NCI-H1436 (cell line): ENCODE data around the gene IGHMBP2.
"Not testable (repeated sequence)": the region's sequence is repeated elsewhere in the genome, so short reads cannot be mapped to it uniquely, and the experiment has no call there.

Source experiments
- DNase-seq: peaks from one replicate; lab custom pipeline; 2025; lab: John Stamatoyannopoulos, UW

IGHMBP2 gene

DNA sequence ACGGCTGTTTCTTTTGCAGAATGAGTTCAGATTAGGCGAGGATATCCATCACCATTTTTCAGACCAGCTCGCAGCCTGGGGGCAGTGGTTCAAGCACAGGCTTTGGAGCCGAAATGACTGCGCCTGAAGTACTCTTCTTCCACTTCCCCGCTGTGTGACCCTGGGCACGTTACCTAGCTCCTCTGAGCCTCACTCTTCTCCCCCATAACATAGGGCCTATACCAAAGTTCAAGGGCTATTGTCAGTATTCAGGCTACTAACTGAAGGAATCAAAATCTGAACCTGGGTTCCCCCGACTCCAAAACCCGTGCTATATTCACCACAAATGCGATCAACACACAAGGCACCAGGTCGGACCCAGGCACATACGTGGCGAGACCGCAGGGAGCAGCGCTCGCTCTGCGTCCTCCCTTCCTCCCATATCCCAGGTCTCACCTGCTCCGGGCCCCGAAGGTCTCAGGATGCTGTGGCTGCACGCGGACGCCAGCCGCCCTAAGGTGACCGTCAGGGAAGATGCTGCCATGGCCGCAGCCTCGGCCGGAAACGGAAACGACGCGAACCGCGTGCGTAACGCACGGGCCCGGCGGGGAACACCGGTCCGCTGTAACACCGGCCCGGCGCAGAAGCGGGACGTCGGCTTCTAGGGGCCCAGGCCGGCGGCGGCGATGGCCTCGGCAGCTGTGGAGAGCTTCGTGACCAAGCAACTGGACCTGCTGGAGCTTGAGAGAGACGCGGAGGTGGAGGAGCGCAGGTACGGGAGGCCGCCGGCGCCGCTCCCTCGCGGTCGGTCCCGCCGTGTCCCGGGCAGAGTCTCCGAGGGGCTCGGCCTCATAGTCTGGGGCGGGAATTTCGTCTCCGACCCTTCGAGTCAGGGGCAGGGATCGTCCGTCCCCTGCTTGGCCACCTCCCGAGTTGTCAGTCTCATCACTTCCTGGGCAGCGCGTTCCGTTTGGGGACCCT, at the start of gene IGHMBP2, which contains the start of gene MRPL21:
Gene IGHMBP2 (plus strand): TSS at position 604 of the 960 bp plus-strand sequence. CDS start 62 bp downstream, at position 666.
Gene MRPL21 (minus strand): TSS at position 545 of the 960 bp plus-strand sequence. CDS start 22 bp downstream, at position 523.
- DNase-seq = peak; percentile 75

DNA sequence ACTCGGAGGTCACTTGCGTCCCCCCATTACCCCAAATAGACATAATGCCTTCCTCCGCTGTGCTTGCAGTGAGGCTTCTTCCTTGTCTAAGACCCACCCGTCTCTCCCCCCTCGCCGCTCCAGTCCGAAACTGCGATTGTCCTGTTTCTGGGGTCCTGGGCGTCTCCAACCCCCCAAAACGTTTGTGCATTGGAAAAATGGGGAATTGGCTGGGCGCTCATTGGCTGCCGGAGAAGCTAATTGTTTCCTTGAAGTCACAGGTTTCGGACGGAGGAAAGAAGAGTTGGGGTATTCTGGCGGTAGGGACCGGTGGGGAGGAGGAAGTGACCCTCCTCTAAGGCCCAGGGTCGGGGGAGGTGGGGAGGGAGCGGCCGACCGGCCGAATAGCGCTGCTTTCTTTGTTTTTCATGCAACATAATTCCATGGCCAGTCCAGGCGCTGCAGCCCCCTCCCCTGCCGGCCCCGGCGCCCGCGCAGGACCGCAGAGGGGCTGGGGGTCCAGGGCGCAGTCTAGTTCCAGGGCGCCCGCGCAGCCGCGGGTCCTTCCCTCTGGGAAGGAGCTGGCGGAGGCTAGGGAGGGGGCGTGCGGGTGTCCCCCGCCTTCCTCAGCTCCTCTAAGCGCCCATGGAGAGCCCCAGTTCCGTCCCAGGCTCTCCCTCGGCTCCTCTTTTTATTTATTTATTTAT, 49.3 kb upstream of the IGHMBP2 start:
- no peak for DNase-seq

- DNase-seq = no peak
Measured at GRCh38 chr11:68855205-68855981, 48.3 kb upstream of the IGHMBP2 start.

GRCh38 chr11:68856425-68857030, 47.2 kb upstream of the IGHMBP2 start:
- DNase-seq = not testable (repeated sequence)

DNA sequence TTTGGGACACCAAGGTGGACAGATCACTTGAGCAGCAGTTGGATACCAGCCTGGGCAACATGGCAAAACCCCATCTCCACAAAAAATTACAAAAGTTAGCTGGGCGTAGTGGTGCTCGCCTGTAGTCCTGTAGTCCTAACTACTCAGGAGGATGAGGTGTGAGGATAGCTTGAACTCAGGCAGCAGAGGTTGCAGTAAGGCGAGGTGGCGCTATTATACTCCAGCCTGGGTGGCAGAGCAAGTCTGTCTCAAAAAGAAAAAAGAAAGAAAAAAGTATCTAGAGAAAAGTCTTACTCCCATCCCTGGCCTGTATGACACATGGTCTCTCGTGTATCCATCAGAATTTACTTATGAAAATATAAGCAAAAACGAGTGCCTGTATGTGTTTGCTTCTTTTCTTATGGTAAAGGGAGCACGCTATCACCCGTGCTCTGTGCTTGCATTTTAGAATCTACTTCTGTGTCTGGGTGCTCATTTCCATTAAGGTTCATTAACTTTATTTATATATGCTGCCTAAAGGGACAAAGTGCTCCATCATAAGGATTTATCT, 46.6 kb upstream of the IGHMBP2 start:
- DNase-seq = no peak

DNA sequence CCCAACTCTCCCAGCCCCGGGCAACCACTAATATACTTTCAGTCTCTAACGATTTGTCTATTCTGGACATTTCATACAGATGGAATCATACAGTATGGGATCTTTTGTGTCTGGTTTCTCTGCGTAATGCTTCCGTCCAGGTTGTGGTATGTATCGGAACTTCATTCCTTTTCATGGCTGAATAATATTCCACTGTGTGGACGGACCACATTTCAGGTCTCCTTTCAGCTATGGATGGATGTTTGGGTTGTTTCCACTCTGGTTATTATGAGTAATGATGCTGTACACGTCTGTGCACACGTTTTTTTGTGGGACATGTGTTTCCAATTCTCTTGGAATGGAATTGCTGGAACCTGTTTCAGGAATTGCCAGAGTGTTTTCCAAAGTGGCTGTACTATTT, 44.6 kb upstream of the IGHMBP2 start:
- DNase-seq = no peak

DNA sequence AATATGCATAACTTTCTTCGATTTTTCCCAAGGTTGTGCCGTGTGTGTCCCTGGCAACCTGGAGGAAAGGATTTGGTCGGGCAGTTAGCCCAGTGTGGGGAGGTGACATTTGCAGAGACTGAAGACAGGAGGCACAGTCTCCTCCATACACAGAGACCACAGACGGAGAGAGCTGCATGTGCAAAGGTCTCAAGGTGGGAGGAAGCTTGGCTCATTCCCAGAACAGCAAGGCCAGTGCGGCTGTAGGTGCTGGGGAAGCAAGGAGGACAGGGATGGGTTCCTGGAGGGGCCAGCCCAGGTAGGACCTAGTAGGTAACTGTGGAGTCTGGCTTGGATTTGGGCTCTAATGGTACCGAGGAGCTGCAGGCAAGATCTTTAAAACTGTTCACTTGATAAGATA, 41.3 kb upstream of the IGHMBP2 start:
- no peak for DNase-seq

GRCh38 chr11:68863553-68864265, 40.0 kb upstream of the IGHMBP2 start:
- DNase-seq = no peak

DNA sequence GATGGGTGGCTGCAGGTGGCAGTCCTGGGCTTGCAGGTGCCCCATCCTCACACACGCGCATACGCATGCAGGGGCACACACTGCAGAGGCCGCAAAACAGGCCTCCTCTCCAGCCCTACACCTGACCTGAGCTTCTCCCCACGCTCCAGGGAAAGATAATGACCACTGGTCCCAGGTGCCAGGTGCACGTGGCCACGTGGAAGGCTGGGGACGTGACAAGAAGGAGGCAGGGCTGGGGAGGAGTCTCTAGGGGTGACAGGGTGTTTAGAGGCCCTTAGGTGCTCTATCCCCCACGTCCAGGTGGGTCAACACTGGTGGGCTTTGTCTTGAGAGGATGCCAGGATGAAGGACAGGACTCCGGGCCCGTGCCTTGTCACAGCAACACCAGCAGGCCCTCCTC, 38.5 kb upstream of the IGHMBP2 start:
- no peak for DNase-seq

GRCh38 chr11:68867066-68867465, 36.6 kb upstream of the IGHMBP2 start:
- DNase-seq = no peak

- no peak for DNase-seq
Measured at GRCh38 chr11:68868221-68868835, 35.4 kb upstream of the IGHMBP2 start.

DNA sequence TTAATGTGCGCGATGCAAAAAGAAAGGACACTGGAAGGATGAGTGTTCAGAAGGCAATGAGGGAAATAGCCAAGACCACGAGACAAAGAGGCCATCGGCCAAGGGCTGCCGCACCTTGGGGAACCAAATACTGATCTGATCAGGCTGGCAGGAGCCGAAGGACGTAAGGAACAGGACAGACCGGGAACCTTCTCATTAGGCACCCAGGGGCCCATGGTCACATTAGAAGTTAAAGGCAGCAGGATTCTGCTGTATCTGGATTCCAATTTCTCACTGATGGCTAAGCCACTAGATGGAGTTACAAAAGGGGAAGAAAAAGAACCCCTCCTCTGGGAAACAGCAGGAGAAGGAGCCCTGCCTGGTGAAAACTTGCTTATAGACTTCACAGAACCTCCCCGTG, 33.2 kb upstream of the IGHMBP2 start:
- DNase-seq = no peak

- no peak for DNase-seq
Measured at GRCh38 chr11:68872216-68873003, 31.3 kb upstream of the IGHMBP2 start.

GRCh38 chr11:68878022-68878421, 25.7 kb upstream of the IGHMBP2 start:
- DNase-seq = no peak

GRCh38 chr11:68880851-68881250, 22.8 kb upstream of the IGHMBP2 start:
- DNase-seq = no peak

DNA sequence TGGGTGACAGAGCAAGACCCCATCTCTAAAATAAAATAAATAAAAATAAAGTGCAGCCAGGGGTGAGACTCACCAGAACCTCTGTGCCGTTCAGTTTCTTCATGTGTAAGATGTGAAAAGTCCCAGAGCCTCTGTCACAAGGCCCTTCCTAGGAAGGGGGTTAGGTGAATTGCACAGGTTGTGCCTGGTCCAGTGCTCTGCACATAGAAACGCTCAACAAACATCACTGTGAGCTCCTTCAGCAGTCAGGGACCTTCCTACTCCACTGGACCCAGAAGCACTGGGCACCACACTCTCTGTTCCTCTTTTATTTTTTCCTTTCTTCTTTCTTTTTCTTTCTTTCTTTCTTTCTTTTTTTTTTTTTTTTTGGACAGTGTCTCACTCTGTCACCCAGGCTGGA, 22.4 kb upstream of the IGHMBP2 start:
- no peak for DNase-seq

GRCh38 chr11:68882391-68882790, 21.3 kb upstream of the IGHMBP2 start:
- no peak for DNase-seq

DNA sequence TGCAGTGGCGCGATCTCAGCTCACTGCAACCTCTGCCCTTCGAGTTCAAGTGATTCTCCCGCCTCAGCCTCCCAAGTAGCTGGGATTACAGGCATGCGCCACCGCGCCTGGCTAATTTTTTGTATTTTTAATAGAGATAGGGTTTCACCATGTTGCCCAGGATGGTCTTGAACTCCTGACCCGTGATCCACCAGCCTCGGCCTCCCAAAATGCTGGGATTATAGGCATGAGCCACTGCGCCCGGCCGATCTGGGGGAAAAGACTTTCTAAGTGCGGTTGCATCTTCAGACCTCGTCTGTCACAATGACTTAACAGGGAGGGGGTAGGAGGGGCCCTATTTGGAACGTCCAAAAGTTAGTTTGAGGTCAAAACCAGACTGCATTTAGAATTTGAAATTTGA, 18.9 kb upstream of the IGHMBP2 start:
- not testable (repeated sequence) for DNase-seq

GRCh38 chr11:68889948-68890446, 13.7 kb upstream of the IGHMBP2 start:
- no peak for DNase-seq
